CD4-positive, CD25-positive, alpha-beta regulatory T cell (primary cell): ENCODE data around the gene JMJD4. TPM values are rescaled to one million over a fixed set of nuclear protein-coding genes. Genes with fewer than 3 reads are reported as not detected.

ENCODE experiments used
- ATAC-seq, 2 donors: fragments of 150-1000 bp; cut with Tn5 transposase; one replicate each; pipeline ENCODE4 v1.10.0; 2021; ENCODE audit warnings: low read depth in 2 of 2, moderate number of reproducible peaks in 2 of 2, moderate library complexity in 1 of 2
- DNase-seq, 3 donors: peaks; one replicate each; pipeline versions ENCODE4 v3.0.0 to v3.0.0-alpha.2; 2012 to 2022; ENCODE audit warnings: mixed read lengths in 1 of 3
- H3K27ac ChIP-seq: one replicate; pipeline ENCODE4 v1.7.0; 2013; ENCODE audit warnings: mild to moderate bottlenecking, low read length; ENCODE audit not compliant: insufficient read depth, poor library complexity, severe bottlenecking
- H3K27me3 ChIP-seq: one replicate; pipeline ENCODE4 v1.7.0; 2013; ENCODE audit warnings: low read length; ENCODE audit not compliant: control insufficient read depth, insufficient read depth
- H3K36me3 ChIP-seq: one replicate; pipeline ENCODE4 v1.7.0; 2013; ENCODE audit warnings: mild to moderate bottlenecking, low read length, moderate library complexity; ENCODE audit not compliant: control insufficient read depth, insufficient read depth
- H3K4me1 ChIP-seq: 2 replicates; pipeline ENCODE4 v1.7.0; 2013; ENCODE audit warnings: mild to moderate bottlenecking, low read length; ENCODE audit not compliant: insufficient read depth, control insufficient read depth, poor library complexity, severe bottlenecking
- H3K4me3 ChIP-seq: one replicate; pipeline ENCODE4 v1.7.0; 2013; ENCODE audit warnings: low read depth, mild to moderate bottlenecking, low read length, moderate library complexity
- H3K9me3 ChIP-seq, 2 experiments: 1 replicate in 1 of 2; 2 replicates in 1 of 2; pipeline ENCODE4 v1.7.0; 2013; ENCODE audit warnings: low read length in 2 of 2, mild to moderate bottlenecking in 1 of 2, moderate library complexity in 1 of 2; ENCODE audit not compliant: control insufficient read depth in 2 of 2
- H3K27ac Mint-ChIP-seq, 3 donors: one replicate each; pipeline ENCODE4 v1.8.0; 2020 to 2022; ENCODE audit warnings: mild to moderate bottlenecking in 3 of 3, mixed read lengths in 3 of 3, moderate library complexity in 2 of 3
- H3K27me3 Mint-ChIP-seq: one replicate; pipeline ENCODE4 v1.8.0; 2022; ENCODE audit warnings: mild to moderate bottlenecking, mixed read lengths
- H3K36me3 Mint-ChIP-seq: one replicate; pipeline ENCODE4 v1.8.0; 2020; ENCODE audit warnings: mixed read lengths
- H3K4me1 Mint-ChIP-seq, 4 donors: one replicate each; pipeline ENCODE4 v1.8.0; 2020 to 2022; ENCODE audit warnings: mixed read lengths in 4 of 4, mild to moderate bottlenecking in 1 of 4
- H3K4me3 Mint-ChIP-seq, 4 donors: one replicate each; pipeline ENCODE4 v1.8.0; 2020 to 2022; ENCODE audit warnings: mild to moderate bottlenecking in 4 of 4, mixed read lengths in 4 of 4, moderate library complexity in 3 of 4
- H3K9me3 Mint-ChIP-seq, 7 donors: one replicate each; pipeline ENCODE4 v1.8.0; 2020 to 2022; ENCODE audit warnings: mixed read lengths in 7 of 7, mild to moderate bottlenecking in 3 of 7, moderate library complexity in 2 of 7
- polyA plus RNA-seq, 4 donors: library from polyadenylated mRNA; unstranded; fragments of 300-500 nt; fragmentation: Illumina TruSeq; gene quantifications; one replicate each; pipeline ENCODE4 v1.2.3, GENCODE V29; 2021
- total RNA-seq: library from RNA; stranded (reverse); gene quantifications from one replicate; pipeline ENCODE4 v1.2.3, GENCODE V29; 2022

The JMJD4 gene
- total and polyA plus RNA-seq, 5 donors from 2014 or later: 9.7 to 28.9 (median 26.5) TPM

- no peaks in the 10 kb centered on the region for H3K27me3 ChIP-seq
- H3K36me3 Mint-ChIP-seq: no peaks in the 10 kb centered on the region
- H3K9me3 ChIP-seq: no peaks in the 10 kb centered on the region
- H3K4me3 ChIP-seq: no peak overlapping the region
- no peak for ATAC-seq
- no peaks in the 10 kb centered on the region for H3K36me3 ChIP-seq
- H3K27ac Mint-ChIP-seq: peak overlapping the region in 2 of 3 donors; percentile 32 to 49
- H3K4me1 ChIP-seq: peaks cover 21% of the 10 kb centered on the region
- H3K27me3 Mint-ChIP-seq: no peaks in the 10 kb centered on the region
- H3K4me3 Mint-ChIP-seq: peak overlapping the region in 3 of 4 donors; percentile 19 to 43 (median 21)
- no peak for DNase-seq
- no peak overlapping the region for H3K27ac ChIP-seq
- peaks cover 3 to 77% (median 36%) of the 10 kb centered on the region in 4 donors for H3K4me1 Mint-ChIP-seq
- H3K9me3 Mint-ChIP-seq: no peaks in the 10 kb centered on the region
Measured at GRCh38 chr1:227740401-227740960, 5.4 kb upstream of the JMJD4 start.

- H3K4me1 ChIP-seq: peaks cover 20% of the 10 kb centered on the region
- Mint-ChIP-seq H3K4me3 (peak overlapping the region in 1 of 4 donors; percentile 83), H3K9me3 (no peaks in the 10 kb centered on the region), H3K36me3 (no peaks in the 10 kb centered on the region), H3K27ac (no peak overlapping the region), H3K4me1 (peaks cover 0 to 69% (median 30%) of the 10 kb centered on the region in 4 donors), H3K27me3 (no peaks in the 10 kb centered on the region)
- no peaks in the 10 kb centered on the region for H3K9me3 ChIP-seq
- DNase-seq: no peak
- no peak for ATAC-seq
- H3K36me3 ChIP-seq: no peaks in the 10 kb centered on the region
- no peaks in the 10 kb centered on the region for H3K27me3 ChIP-seq
- no peak overlapping the region for H3K27ac ChIP-seq
- no peak overlapping the region for H3K4me3 ChIP-seq
Measured at GRCh38 chr1:227739636-227740035, 4.5 kb upstream of the JMJD4 start.

- no peak overlapping the region for H3K27ac Mint-ChIP-seq
- no peaks in the 10 kb centered on the region for H3K9me3 Mint-ChIP-seq
- H3K4me1 Mint-ChIP-seq: peaks cover 0 to 68% (median 35%) of the 10 kb centered on the region in 4 donors
- no peaks in the 10 kb centered on the region for H3K36me3 Mint-ChIP-seq
- no peaks in the 10 kb centered on the region for H3K27me3 ChIP-seq
- ATAC-seq (no peak), DNase-seq (no peak)
- H3K36me3 ChIP-seq: no peaks in the 10 kb centered on the region
- H3K27me3 Mint-ChIP-seq: no peaks in the 10 kb centered on the region
- H3K27ac ChIP-seq: no peak overlapping the region
- peak overlapping the region in 1 of 4 donors; percentile 83 for H3K4me3 Mint-ChIP-seq
- peaks cover 23% of the 10 kb centered on the region for H3K4me1 ChIP-seq
- H3K4me3 ChIP-seq: no peak overlapping the region
- H3K9me3 ChIP-seq: no peaks in the 10 kb centered on the region
Measured at GRCh38 chr1:227738820-227739219, 3.7 kb upstream of the JMJD4 start.

DNA sequence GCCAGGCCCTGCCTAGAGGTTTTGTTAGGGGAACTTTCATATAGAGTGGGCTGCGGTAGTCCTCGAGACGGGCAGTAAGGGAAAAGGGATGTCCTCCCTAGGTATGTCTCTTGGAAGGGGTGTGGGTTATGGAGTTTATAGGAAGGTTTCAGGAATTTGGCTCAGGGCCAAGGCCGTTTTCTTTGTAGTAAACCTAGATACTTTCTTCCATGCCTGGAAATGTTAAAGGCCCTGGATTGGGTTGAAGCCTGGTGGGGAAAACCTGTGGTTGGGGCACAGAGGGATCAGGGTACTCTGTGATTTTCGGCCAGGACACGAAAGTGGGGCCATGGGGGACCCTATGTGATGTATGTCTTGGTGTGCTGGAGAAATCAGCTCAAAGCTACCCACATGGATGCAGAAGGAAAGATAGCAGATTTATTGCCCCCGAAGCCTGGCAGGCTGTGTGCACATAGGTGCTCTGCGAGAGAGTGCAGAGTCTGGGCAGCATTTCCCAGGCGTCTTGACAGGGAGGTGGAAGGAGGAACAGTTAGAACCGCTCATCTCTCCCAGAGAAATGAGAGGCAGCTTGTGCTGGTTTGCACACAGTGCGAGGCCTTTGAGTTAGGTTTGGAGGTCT, 1.8 kb upstream of the JMJD4 start:
- Histone ChIP-seq H3K36me3 (no peaks in the 10 kb centered on the region), H3K27me3 (no peaks in the 10 kb centered on the region), H3K4me3 (no peak overlapping the region), H3K9me3 (no peaks in the 10 kb centered on the region), H3K4me1 (peaks cover 28% of the 10 kb centered on the region), H3K27ac (no peak overlapping the region)
- H3K4me1 Mint-ChIP-seq: peaks cover 0 to 73% (median 34%) of the 10 kb centered on the region in 4 donors
- no peaks in the 10 kb centered on the region for H3K9me3 Mint-ChIP-seq
- ATAC-seq (no peak), DNase-seq (no peak)
- peak overlapping the region; percentile 69 to 83 (median 74) for H3K4me3 Mint-ChIP-seq
- H3K36me3 Mint-ChIP-seq: no peaks in the 10 kb centered on the region
- H3K27ac Mint-ChIP-seq: peak overlapping the region; percentile 50 to 82 (median 51)
- H3K27me3 Mint-ChIP-seq: no peaks in the 10 kb centered on the region

GRCh38 chr1:227735539-227736285, 610 bp upstream of the JMJD4 start:
- Mint-ChIP-seq H3K4me3 (peak overlapping the region; percentile 90 to 95 (median 91)), H3K27me3 (no peaks in the 10 kb centered on the region), H3K27ac (peak overlapping the region; percentile 82 to 96 (median 87)), H3K4me1 (peaks cover 0 to 62% (median 27%) of the 10 kb centered on the region in 4 donors), H3K9me3 (no peaks in the 10 kb centered on the region), H3K36me3 (no peaks in the 10 kb centered on the region)
- H3K27ac ChIP-seq: peak overlapping the region; percentile 76
- no peaks in the 10 kb centered on the region for H3K27me3 ChIP-seq
- H3K4me1 ChIP-seq: peaks cover 24% of the 10 kb centered on the region
- no peak for DNase-seq
- peak in 1 of 2 donors; percentile 38 for ATAC-seq
- peak overlapping the region; percentile 55 for H3K4me3 ChIP-seq
- H3K36me3 ChIP-seq: no peaks in the 10 kb centered on the region
- no peaks in the 10 kb centered on the region for H3K9me3 ChIP-seq

DNA sequence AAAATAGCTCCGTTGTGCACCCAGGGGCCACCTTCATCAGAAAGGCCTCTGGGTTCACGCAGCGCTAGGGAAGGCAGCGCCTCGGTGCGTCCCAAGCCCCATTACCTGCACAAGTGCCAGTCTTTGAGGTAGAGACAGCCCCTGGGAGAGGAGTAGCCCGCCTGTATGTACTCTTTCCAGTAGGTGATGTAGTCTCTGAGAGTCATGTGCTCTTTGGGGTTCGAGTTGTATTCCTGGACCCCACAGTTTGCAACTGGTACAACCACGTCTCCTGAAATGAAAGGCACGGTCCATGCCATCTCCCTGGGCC, 601 bp downstream of the JMJD4 start:
- peak overlapping the region; percentile 82 for H3K4me3 ChIP-seq
- no peaks in the 10 kb centered on the region for H3K27me3 Mint-ChIP-seq
- H3K36me3 ChIP-seq: no peaks in the 10 kb centered on the region
- ATAC-seq (no peak), DNase-seq (peak in 1 of 3 donors; percentile 32)
- H3K27ac Mint-ChIP-seq: peak overlapping the region; percentile 43 to 83 (median 80)
- H3K36me3 Mint-ChIP-seq: no peaks in the 10 kb centered on the region
- H3K27me3 ChIP-seq: no peaks in the 10 kb centered on the region
- H3K4me1 ChIP-seq: peaks cover 30% of the 10 kb centered on the region
- peaks cover 0 to 59% (median 24%) of the 10 kb centered on the region in 4 donors for H3K4me1 Mint-ChIP-seq
- H3K4me3 Mint-ChIP-seq: peak overlapping the region; percentile 90 to 95 (median 91)
- no peaks in the 10 kb centered on the region for H3K9me3 Mint-ChIP-seq
- H3K27ac ChIP-seq: peak overlapping the region; percentile 76
- no peaks in the 10 kb centered on the region for H3K9me3 ChIP-seq

DNA sequence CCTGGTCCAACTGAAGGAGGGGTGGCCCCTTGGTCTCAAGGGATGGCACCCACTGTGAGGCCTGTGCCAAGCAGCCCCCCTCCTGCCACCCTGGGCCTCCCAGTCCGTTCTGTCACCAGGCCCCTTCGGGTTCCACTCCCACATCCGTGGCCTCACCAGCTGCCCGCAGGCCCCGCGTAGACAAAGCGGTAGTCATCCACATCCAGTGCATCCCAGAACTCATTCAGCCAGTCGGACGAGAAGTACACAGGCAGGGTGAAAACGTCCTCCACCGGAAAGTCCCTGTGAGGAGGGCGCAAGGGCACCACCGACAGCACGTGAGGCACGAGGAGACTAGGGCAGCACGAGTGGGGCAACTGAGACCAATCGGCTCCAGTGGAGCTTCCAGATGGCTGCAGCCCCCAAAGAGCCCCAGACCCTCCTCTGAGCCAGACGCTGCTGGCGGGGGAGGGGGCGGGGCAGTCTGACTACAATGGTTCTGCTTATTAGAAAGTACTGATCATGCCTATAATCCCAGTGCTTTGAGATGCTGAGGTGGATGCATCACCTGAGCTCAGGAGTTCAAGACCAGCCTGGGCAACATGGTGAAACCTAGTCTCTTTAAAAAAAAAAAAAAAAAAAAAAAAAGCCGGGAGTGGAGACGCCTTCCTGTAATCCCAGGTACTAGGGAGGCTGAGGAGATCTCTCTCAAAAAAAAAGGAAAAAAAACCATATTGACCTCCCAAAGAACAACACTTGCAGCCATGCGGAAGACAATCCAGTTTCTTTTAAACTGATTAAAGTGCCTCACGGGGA, 1.2 kb downstream of the JMJD4 start:
- Mint-ChIP-seq H3K4me3 (peak overlapping the region; percentile 90 to 95 (median 91)), H3K9me3 (no peaks in the 10 kb centered on the region), H3K27me3 (no peaks in the 10 kb centered on the region), H3K36me3 (no peaks in the 10 kb centered on the region), H3K27ac (peak overlapping the region in 2 of 3 donors; percentile 80 to 83), H3K4me1 (peaks cover 0 to 58% (median 23%) of the 10 kb centered on the region in 4 donors)
- Histone ChIP-seq H3K27me3 (no peaks in the 10 kb centered on the region), H3K9me3 (no peaks in the 10 kb centered on the region), H3K4me3 (peak overlapping the region; percentile 82), H3K27ac (no peak overlapping the region), H3K36me3 (no peaks in the 10 kb centered on the region), H3K4me1 (peaks cover 35% of the 10 kb centered on the region)
- DNase-seq (no peak), ATAC-seq (no peak)
